ENCODE measurements around the gene SLCO2A1.

SLCO2A1 gene

GRCh38 chr3:133980550-133980949 is 49.2 kb downstream of the SLCO2A1 start:
- no peak for DNase-seq (ENCODE audit: low read depth)

GRCh38 chr3:133980035-133980434 is 49.7 kb downstream of the SLCO2A1 start:
- DNase-seq (ENCODE audit: low read depth) = no peak

- DNase-seq (ENCODE audit: low read depth) = no peak
Measured at GRCh38 chr3:133979553-133979952, 50.2 kb downstream of the SLCO2A1 start.

GRCh38 chr3:133977568-133977967 is 52.2 kb downstream of the SLCO2A1 start:
- no peak for DNase-seq (ENCODE audit: low read depth)

GRCh38 chr3:133973249-133973980 is 56.3 kb downstream of the SLCO2A1 start:
- no peak for DNase-seq (ENCODE audit: low read depth)

GRCh38 chr3:133972156-133972555 is 57.6 kb downstream of the SLCO2A1 start:
- no peak for DNase-seq (ENCODE audit: low read depth)

GRCh38 chr3:133970916-133971315 is 58.8 kb downstream of the SLCO2A1 start:
- no peak for DNase-seq (ENCODE audit: low read depth)

- DNase-seq (ENCODE audit: low read depth) = no peak
Measured at GRCh38 chr3:133970339-133970738, 59.4 kb downstream of the SLCO2A1 start.

- no peak for DNase-seq (ENCODE audit: low read depth)
Measured at GRCh38 chr3:133967992-133968892, 61.5 kb downstream of the SLCO2A1 start.

- DNase-seq (ENCODE audit: low read depth) = no peak
Measured at GRCh38 chr3:133966954-133967353, 62.8 kb downstream of the SLCO2A1 start.

GRCh38 chr3:133965906-133966305 is 63.8 kb downstream of the SLCO2A1 start:
- DNase-seq (ENCODE audit: low read depth) = no peak

- DNase-seq (ENCODE audit: low read depth) = no peak
Measured at GRCh38 chr3:133965013-133965570, 64.6 kb downstream of the SLCO2A1 start.

- no peak for DNase-seq (ENCODE audit: low read depth)
Measured at GRCh38 chr3:133964547-133964946, 65.2 kb downstream of the SLCO2A1 start.

GRCh38 chr3:133963657-133964396 is 65.9 kb downstream of the SLCO2A1 start:
- no peak for DNase-seq (ENCODE audit: low read depth)

- DNase-seq (ENCODE audit: low read depth) = no peak
Measured at GRCh38 chr3:133962849-133963248, 66.9 kb downstream of the SLCO2A1 start.

- no peak for DNase-seq (ENCODE audit: low read depth)
Measured at GRCh38 chr3:133958071-133958805, 71.5 kb downstream of the SLCO2A1 start.

GRCh38 chr3:133956982-133957381 is 72.7 kb downstream of the SLCO2A1 start:
- no peak for DNase-seq (ENCODE audit: low read depth)

- DNase-seq (ENCODE audit: low read depth) = no peak
Measured at GRCh38 chr3:133956353-133956752, 73.4 kb downstream of the SLCO2A1 start.

GRCh38 chr3:133955892-133956291 is 73.8 kb downstream of the SLCO2A1 start:
- no peak for DNase-seq (ENCODE audit: low read depth)

GRCh38 chr3:133954717-133955360 is 74.9 kb downstream of the SLCO2A1 start:
- no peak for DNase-seq (ENCODE audit: low read depth)

- no peak for DNase-seq (ENCODE audit: low read depth)
Measured at GRCh38 chr3:133953297-133953696, 76.4 kb downstream of the SLCO2A1 start.

Measured in stimulated activated CD4-positive, alpha-beta T cell treated with anti-CD3 and anti-CD28 coated beads, Interleukin-2, amount 100 ng/mL, for 4 hours (primary cell).